Measurements from ENCODE around the gene SMAD3. TPM values are rescaled to one million over a fixed set of nuclear protein-coding genes. Genes with fewer than 3 reads are reported as not detected.

SMAD3 gene
- total and polyA plus RNA-seq, 2 of the 8 experiments (the other 6 are each of a cell fraction or from before 2014, with no cell fraction given), result 10.1 to 12.4 TPM

GRCh38 chr15:67017311-67017710 lies 48.1 kb upstream of the SMAD3 start:
- DNase-seq (ENCODE audit: low read depth in 1 of 2, low spot score in 2 of 2) (no peak), FAIRE-seq (no peak)
- Histone ChIP-seq H3K23me2 (ENCODE audit: low read depth, low read length) (no peaks in the 10 kb centered on the region), H3K4me1 (replicated peaks in 1 of 4; ENCODE audit: control insufficient read depth in 3 of 4, insufficient read depth in 4 of 4, low read length in 3 of 4) (peaks cover 2 to 9% (median 6%) of the 10 kb centered on the region in 4 experiments), H2BK15ac (ENCODE audit: low read length) (no peak overlapping the region), H3K9me3 (ENCODE audit: insufficient read depth in 2 of 2, low read depth in 1 of 2, low read length in 1 of 2) (no peaks in the 10 kb centered on the region), H3K4me2 (ENCODE audit: insufficient read depth in 1 of 2, low read depth in 2 of 2, low read length in 2 of 2) (no peak overlapping the region), H4K8ac (ENCODE audit: extremely low read depth, insufficient read depth, low read length) (no peak overlapping the region), H3K4ac (replicated peaks; ENCODE audit: insufficient read length, low read depth, low read length) (no peak overlapping the region), H3K18ac (ENCODE audit: extremely low read depth, low read length) (no peak overlapping the region), H2AFZ (ENCODE audit: low read length) (no peak overlapping the region), H3K27me3 (replicated peaks in 1 of 4; ENCODE audit: control insufficient read depth in 3 of 4, extremely low read depth in 1 of 4, insufficient read depth in 3 of 4, low read length in 3 of 4) (no peaks in the 10 kb centered on the region), H2AK5ac (ENCODE audit: low read depth, low read length) (no peak overlapping the region), H3K36me3 (ENCODE audit: control insufficient read depth in 2 of 4, insufficient read depth in 4 of 4, low read length in 3 of 4) (no peaks in the 10 kb centered on the region), H2BK120ac (replicated peaks; ENCODE audit: low read depth, low read length) (no peak overlapping the region), H3K9ac (replicated peaks in 1 of 4; ENCODE audit: extremely low read depth in 1 of 4, low read depth in 3 of 4, low read length in 3 of 4) (no peak overlapping the region), H2BK5ac (ENCODE audit: low read depth, low read length) (no peak overlapping the region), H3K14ac (ENCODE audit: insufficient read length) (no peak overlapping the region), H3K4me3 (ENCODE audit: extremely low read depth in 1 of 4, insufficient read depth in 2 of 4, low read depth in 3 of 4, low read length in 4 of 4) (no peak overlapping the region), H3K79me1 (ENCODE audit: low read depth, low read length) (no peaks in the 10 kb centered on the region), H4K20me1 (replicated peaks in 1 of 2; ENCODE audit: control insufficient read depth in 1 of 2, insufficient read depth in 2 of 2, low read length in 2 of 2) (no peaks in the 10 kb centered on the region), H4K91ac (replicated peaks; ENCODE audit: insufficient read length, low read length) (no peak overlapping the region), H3K79me2 (ENCODE audit: control insufficient read depth in 1 of 2, insufficient read depth in 2 of 2, low read length in 2 of 2) (no peaks in the 10 kb centered on the region), H3K23ac (ENCODE audit: insufficient read length) (no peak overlapping the region), H2BK12ac (ENCODE audit: low read depth, low read length) (no peak overlapping the region), H3K27ac (ENCODE audit: low read depth, low read length) (no peak overlapping the region), H4K5ac (ENCODE audit: insufficient read length, low read depth, low read length) (no peak overlapping the region), H3K56ac (replicated peaks; ENCODE audit: insufficient read length, low read depth, low read length) (no peak overlapping the region), H2BK20ac (ENCODE audit: low read length) (no peak overlapping the region)
- CTCF ChIA-PET (ENCODE audit: partially characterized antibody), result interaction anchor here (0.9 to 1.9 kb wide), 5 partner anchors 17 to 71 kb away, joined by 3 to 4 read pairs (median 3); no protein-coding TSS in a partner anchor
- TF ChIP-seq SIN3A (conservative IDR thresholded peaks at IDR 0.05 in 1 of 2, IDR thresholded peaks at IDR 0.05 in 1 of 2; ENCODE audit: low read depth in 1 of 2, low read length in 2 of 2), result no peak
- POLR2A ChIA-PET (ENCODE audit: partially characterized antibody), result interaction anchor here (1.3 to 4.1 kb wide), 4 partner anchors 9 to 16 kb away, joined by 3 to 18 read pairs (median 8); no protein-coding TSS in a partner anchor
- WGBS, 2 experiments (ENCODE audit: extremely low coverage in 1 of 2, insufficient coverage in 1 of 2, insufficient read length in 1 of 2, insufficient replicate concordance in 2 of 2, low coverage in 1 of 2, low lambda C conversion rate in 2 of 2, missing lambda C conversion rate in 1 of 2), result 80% methylated on average over 4 of the region's 4 CpGs; no CpG with 5 or more reads in 1 of the 2 experiments

All from H1 (cell line).